Hepatocyte (in vitro differentiated cells): Measurements from ENCODE around the gene HOXA6.

Source experiments
- CTCF ChIP-seq: fragments of 200-600 bp; sonication (generic); IDR thresholded peaks from 2 replicates; pipeline ENCODE4 v1.5.1; 2016; ENCODE audit warnings: antibody characterized with exemption, mild to moderate bottlenecking; ENCODE audit not compliant: poor library complexity
- EZH2 ChIP-seq: fragments of 200-600 bp; sonication (generic); IDR thresholded peaks from 2 replicates; pipeline ENCODE4 v1.6.1; 2016; ENCODE audit warnings: antibody characterized with exemption, mild to moderate bottlenecking, borderline replicate concordance
- EZH2phosphoT487 ChIP-seq: fragments of 200-600 bp; sonication (generic); IDR thresholded peaks from one replicate; pipeline ENCODE4 v1.6.1; 2018; ENCODE audit warnings: antibody characterized with exemption, mild to moderate bottlenecking, low read depth, moderate library complexity; ENCODE audit not compliant: unreplicated experiment, severe bottlenecking

- no peak for TF ChIP-seq CTCF
- no peak for TF ChIP-seq EZH2
- no peak for TF ChIP-seq EZH2phosphoT487
Measured at GRCh38 chr7:27146491-27147198, 929 bp downstream of the HOXA6 start.
